Measurements from ENCODE around the gene FAM20C. TPM values are rescaled to one million over a fixed set of nuclear protein-coding genes. Genes with fewer than 3 reads are reported as not detected.

Gene FAM20C
- total RNA-seq, 1 experiment from 2014 or later, result 62.6 TPM

- Histone ChIP-seq H2AFZ (ENCODE audit: low read length) (no peak overlapping the region), H3K4ac (ENCODE audit: low read depth, low read length) (no peak overlapping the region), H3K23me2 (ENCODE audit: insufficient read length, low read depth, low read length, poor library complexity, severe bottlenecking) (no peaks in the 10 kb centered on the region), H3K56ac (ENCODE audit: insufficient read length, low read depth, low read length) (no peak overlapping the region), H3K18ac (ENCODE audit: insufficient read length, low read depth, low read length) (no peak overlapping the region), H4K91ac (ENCODE audit: insufficient read length, low read depth, low read length) (no peak overlapping the region), H2BK15ac (ENCODE audit: low read depth, low read length) (no peak overlapping the region), H2BK120ac (ENCODE audit: low read depth, low read length, poor library complexity, severe bottlenecking) (no peak overlapping the region), H4K5ac (ENCODE audit: insufficient read length, low read depth, low read length) (no peak overlapping the region), H2BK20ac (ENCODE audit: low read depth, low read length, poor library complexity, severe bottlenecking) (no peak overlapping the region), H3K79me2 (ENCODE audit: insufficient read depth, low read length) (no peaks in the 10 kb centered on the region), H2BK12ac (ENCODE audit: insufficient read length, low read depth, low read length) (no peak overlapping the region), H3K4me2 (ENCODE audit: insufficient read depth, insufficient read length, low read length) (no peak overlapping the region), H3K23ac (ENCODE audit: insufficient read length, low read depth, low read length) (no peak overlapping the region), H3K27ac (ENCODE audit: insufficient read length, low read depth, low read length) (no peak overlapping the region), H4K8ac (replicated peaks; ENCODE audit: insufficient read length, low read depth, low read length) (no peak overlapping the region), H3K79me1 (ENCODE audit: insufficient read depth, low read depth, low read length, poor library complexity, severe bottlenecking) (no peaks in the 10 kb centered on the region), H3K27me3 (ENCODE audit: insufficient read depth, low read length) (no peaks in the 10 kb centered on the region), H4K20me1 (ENCODE audit: control insufficient read depth, insufficient read depth, insufficient read length) (no peaks in the 10 kb centered on the region), H3T11ph (ENCODE audit: low read length) (no peak overlapping the region), H3K14ac (ENCODE audit: insufficient read depth, low read length) (no peak overlapping the region), H2BK5ac (ENCODE audit: insufficient read length, low read length) (no peak overlapping the region), H3K9me3 (ENCODE audit: control insufficient read depth, low read depth, low read length) (no peaks in the 10 kb centered on the region), H2AK5ac (ENCODE audit: insufficient read length, low read length) (no peak overlapping the region), H3K4me1 (ENCODE audit: insufficient read depth, low read length) (no peaks in the 10 kb centered on the region), H3K9ac (ENCODE audit: extremely low read depth, insufficient read length, low read length) (no peak overlapping the region)
- peaks cover 12% of the 10 kb centered on the region for H3K27me3 Mint-ChIP-seq (ENCODE audit: low read depth)
- no peaks in the 10 kb centered on the region for H3K36me3 Mint-ChIP-seq (ENCODE audit: insufficient read depth in 1 of 3, low read depth in 3 of 3)
- H3K4me3 Mint-ChIP-seq, result no peak overlapping the region; a peak in 1 of 5 replicates
- TF ChIP-seq CTCF (conservative IDR thresholded peaks at IDR 0.05), result no peak
- H3K9me3 Mint-ChIP-seq, result no peaks in the 10 kb centered on the region
- no peak overlapping the region for H3K27ac Mint-ChIP-seq
- DNase-seq, result no peak
- no CpG with 5 or more reads among the region's 23 CpGs for WGBS (ENCODE audit: extremely low coverage, insufficient read length, low lambda C conversion rate)
- peaks cover 15 to 18% of the 10 kb centered on the region in 2 experiments for H3K4me1 Mint-ChIP-seq
Measured at GRCh38 chr7:157771-158625, 34.4 kb upstream of the FAM20C start.
